Ishikawa (cell line): Measurements from ENCODE around the gene DHX30.

Experiments used
- MAX ChIP-seq: IDR thresholded peaks from 2 replicates; pipeline ENCODE4 v1.6.1; 2012
- REST ChIP-seq: IDR thresholded peaks from 2 replicates; pipeline ENCODE4 v1.6.1; 2012; ENCODE audit warnings: low read depth, mild to moderate bottlenecking
- TAF1 ChIP-seq: IDR thresholded peaks from 2 replicates; pipeline ENCODE4 v1.6.1; 2012; ENCODE audit warnings: low read depth, mild to moderate bottlenecking

GRCh38 chr3:47855461-47856383 lies 52.8 kb downstream of the DHX30 start:
- no peak for TF ChIP-seq TAF1
- no peak for TF ChIP-seq REST
- TF ChIP-seq MAX, result no peak
